ENCODE measurements around the gene ARSG. TPM values are rescaled to one million over a fixed set of nuclear protein-coding genes. Genes with fewer than 3 reads are reported as not detected.

Gene ARSG
- total and polyA plus RNA-seq, 10 of the 15 experiments (the other 5 are each of a cell fraction or from before 2014, with no cell fraction given): 2.9 to 13.5 (median 7.6) TPM

GRCh38 chr17:68314916-68315535, 23.7 kb downstream of the ARSG start:
- H4K20me1 ChIP-seq (ENCODE audit: control insufficient read depth, insufficient read depth): no peaks in the 10 kb centered on the region
- POLR2A ChIA-PET: no interaction called here
- ATAC-seq: no peak
- H3K27ac ChIP-seq (ENCODE audit: control insufficient read depth, insufficient read depth): no peak overlapping the region
- BruUV-seq (replicated peaks): no TSS peak
- FAIRE-seq: no peak
- peaks cover 3% of the 10 kb centered on the region; the same call in 1 of the 2 replicates for H3K4me1 ChIP-seq (ENCODE audit: control insufficient read depth, insufficient read depth, low read length)
- H3K9me3 ChIP-seq (replicated peaks; ENCODE audit: control insufficient read depth, insufficient read depth, low read length): no peaks in the 10 kb centered on the region
- TF ChIP-seq CEBPZ (IDR thresholded peaks at IDR 0.05; ENCODE audit: low read depth, low read length): no peak
- TF ChIP-seq ATF2 (IDR thresholded peaks at IDR 0.05; ENCODE audit: low read length): no peak
- TF ChIP-seq RBBP5 (conservative IDR thresholded peaks at IDR 0.05): no peak
- no peak for TF ChIP-seq SIX5 (IDR thresholded peaks at IDR 0.05; ENCODE audit: low read depth, low read length, severe bottlenecking)
- TF ChIP-seq, protein P1, sequence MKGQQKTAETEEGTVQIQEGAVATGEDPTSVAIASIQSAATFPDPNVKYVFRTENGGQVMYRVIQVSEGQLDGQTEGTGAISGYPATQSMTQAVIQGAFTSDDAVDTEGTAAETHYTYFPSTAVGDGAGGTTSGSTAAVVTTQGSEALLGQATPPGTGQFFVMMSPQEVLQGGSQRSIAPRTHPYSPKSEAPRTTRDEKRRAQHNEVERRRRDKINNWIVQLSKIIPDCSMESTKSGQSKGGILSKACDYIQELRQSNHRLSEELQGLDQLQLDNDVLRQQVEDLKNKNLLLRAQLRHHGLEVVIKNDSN (IDR thresholded peaks at IDR 0.05; ENCODE audit: borderline replicate concordance, extremely low read length, insufficient read depth, low read depth, low read length): no peak
- TF ChIP-seq SIN3A (IDR thresholded peaks at IDR 0.05; ENCODE audit: low read depth, low read length): no peak
- no peak for TF ChIP-seq SMAD1 (IDR thresholded peaks at IDR 0.05; ENCODE audit: low read depth, partially characterized antibody)
- TF ChIP-seq GABPA (IDR thresholded peaks at IDR 0.05; ENCODE audit: low read depth): no peak
- TF ChIP-seq ZNF207 (IDR thresholded peaks at IDR 0.05; ENCODE audit: borderline replicate concordance): no peak
- no peak for TF ChIP-seq KDM1A (IDR thresholded peaks at IDR 0.05; ENCODE audit: borderline replicate concordance)
- TF ChIP-seq POLR2AphosphoS5 (IDR thresholded peaks at IDR 0.05; ENCODE audit: low read length): no peak
- TF ChIP-seq CBX5 (IDR thresholded peaks at IDR 0.05; ENCODE audit: low read depth): no peak
- no peak for TF ChIP-seq EED (IDR thresholded peaks at IDR 0.05; ENCODE audit: low read depth)
- no peak for TF ChIP-seq SKIL (IDR thresholded peaks at IDR 0.05; ENCODE audit: low read depth, poor library complexity, severe bottlenecking)
- TF ChIP-seq NFYB (IDR thresholded peaks at IDR 0.05; ENCODE audit: insufficient read depth, low read depth, low read length): no peak
- TF ChIP-seq SUPT20H (IDR thresholded peaks at IDR 0.05; ENCODE audit: borderline replicate concordance, control insufficient read depth, low read depth, low read length): no peak
- no peak for TF ChIP-seq CHD4 (IDR thresholded peaks at IDR 0.05)
- TF ChIP-seq RUNX3 (IDR thresholded peaks at IDR 0.05; ENCODE audit: low read length): no peak
- 75% methylated on average over 8 of the region's 8 CpGs for WGBS (ENCODE audit: insufficient coverage, insufficient replicate concordance, low lambda C conversion rate, missing lambda C conversion rate)
- no peak overlapping the region for H3K9ac ChIP-seq (ENCODE audit: control insufficient read depth, insufficient read depth, low read length)
- in situ Hi-C loops (cut with MboI): no loop called here
- CTCF ChIA-PET: interaction anchor here (1.4 kb wide), 1 partner anchor 84 kb away, joined by 3 read pairs; no protein-coding TSS in a partner anchor
- DNase-seq (ENCODE audit: low read depth, low spot score): no peak
- H3K79me2 ChIP-seq (ENCODE audit: control insufficient read depth, insufficient read depth, low read length): no peaks in the 10 kb centered on the region
- H3K36me3 ChIP-seq (ENCODE audit: control insufficient read depth in 2 of 2, insufficient read depth in 2 of 2, low read length in 1 of 2): no peaks in the 10 kb centered on the region
- RAD21 ChIA-PET (ENCODE audit: unreplicated experiment): no interaction called here
- no peak overlapping the region for H2AFZ ChIP-seq (ENCODE audit: control insufficient read depth, low read depth, low read length)
- H3K4me3 ChIP-seq: no peak overlapping the region
- SMC1A ChIA-PET (ENCODE audit: uncharacterized antibody, unreplicated experiment): no interaction called here
- intact Hi-C loops (cut with micrococcal nuclease; ENCODE audit: unreplicated experiment): no loop called here
- no peaks in the 10 kb centered on the region for H3K27me3 ChIP-seq (replicated peaks in 1 of 2; ENCODE audit: control insufficient read depth in 2 of 2, insufficient read depth in 2 of 2, low read length in 1 of 2)
- H3K4me2 ChIP-seq (ENCODE audit: control insufficient read depth, insufficient read depth): no peak overlapping the region
